GM19468 (cell line): ENCODE measurements around the gene SCUBE3.

Experiments
- ATAC-seq: cut with Tn5 transposase; IDR thresholded peaks from one replicate; pipeline ENCODE4 v1.9.1; 2021; ENCODE audit warnings: mild to moderate bottlenecking, moderate library complexity, moderate number of reproducible peaks; ENCODE audit not compliant: unreplicated experiment; ENCODE audit errors: extremely low read depth

Gene SCUBE3

DNA sequence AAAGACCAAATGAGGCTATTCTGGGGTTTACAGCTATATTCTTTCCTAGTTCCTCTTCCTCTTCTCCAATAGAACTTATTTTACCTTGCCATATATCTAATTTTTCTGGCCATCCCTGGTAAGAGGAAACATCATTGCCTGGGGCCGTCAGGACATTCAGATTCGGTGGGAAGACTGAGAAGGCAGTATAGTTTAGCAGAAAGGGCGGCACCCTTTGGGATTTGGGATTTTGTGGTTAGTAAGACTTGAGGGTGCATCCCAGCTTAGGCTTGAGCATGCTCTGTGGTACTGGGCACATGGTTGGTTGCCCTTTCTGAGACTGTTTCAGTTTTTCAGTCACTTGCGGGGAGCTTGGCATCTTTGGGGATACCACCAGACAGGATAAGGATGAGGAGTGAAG, 21.1 kb downstream of the SCUBE3 start:
- no peak for ATAC-seq

DNA sequence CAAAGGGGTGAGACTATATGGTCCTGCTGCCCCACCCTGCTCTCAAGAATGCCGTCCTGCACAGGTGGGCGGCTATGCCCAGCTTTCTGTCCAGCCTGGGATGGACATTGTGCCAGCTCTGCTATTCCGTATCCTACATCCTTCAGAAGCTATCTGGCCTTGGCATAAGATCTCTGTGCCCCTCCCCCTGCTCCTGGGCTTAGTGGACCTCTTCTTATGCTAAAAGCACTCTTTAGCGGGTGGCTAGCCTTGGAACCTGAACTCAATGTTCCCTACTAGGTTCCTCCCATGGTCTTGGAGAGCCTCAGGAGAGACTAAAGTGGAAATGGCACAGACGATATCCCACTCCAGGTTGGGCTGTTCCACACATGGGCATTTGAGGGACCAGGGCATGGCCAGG, 22.5 kb downstream of the SCUBE3 start:
- no peak for ATAC-seq

DNA sequence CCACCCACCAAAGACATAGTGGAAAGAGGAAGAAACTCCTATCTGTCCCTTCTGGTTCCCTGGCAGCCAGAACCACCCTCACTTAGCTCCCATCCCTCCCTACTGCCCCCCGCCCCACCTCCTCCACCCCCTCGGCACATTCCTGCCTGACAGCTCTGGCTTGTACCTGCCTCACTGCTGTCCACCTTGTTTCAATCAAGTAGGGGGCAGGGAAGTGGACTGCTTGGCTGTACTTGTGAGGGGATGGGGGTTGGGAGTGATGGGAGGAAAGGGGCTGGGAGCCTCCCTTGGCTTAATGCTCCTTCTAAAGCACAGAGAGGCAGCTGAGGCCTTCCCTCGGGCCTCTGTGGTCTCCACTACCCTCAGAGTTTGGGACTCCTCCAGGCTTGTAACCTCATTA, 23.7 kb downstream of the SCUBE3 start:
- ATAC-seq, result no peak

DNA sequence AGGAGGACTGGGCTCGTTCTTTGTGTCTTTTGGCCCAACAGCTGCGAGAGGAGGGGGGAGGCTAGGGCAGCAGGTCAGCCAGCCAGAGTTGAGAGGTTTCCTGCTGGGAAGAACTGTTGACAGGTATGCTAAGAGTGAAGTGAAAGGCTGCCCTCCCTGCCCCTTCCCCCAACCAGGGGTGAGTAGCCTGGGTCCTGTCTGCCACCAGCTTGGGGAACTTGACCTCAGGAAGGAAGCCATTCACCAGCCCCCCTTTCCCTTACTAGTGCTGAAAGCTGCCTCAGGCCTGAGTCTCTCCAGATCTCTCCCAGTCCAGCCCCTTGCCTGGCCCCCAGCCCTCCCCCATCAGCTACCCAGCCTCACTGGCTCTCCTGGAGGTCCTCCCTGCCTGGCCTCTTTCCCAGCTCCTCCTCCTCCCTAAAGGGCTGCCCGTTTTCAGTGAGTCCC, 25.1 kb downstream of the SCUBE3 start:
- no peak for ATAC-seq

DNA sequence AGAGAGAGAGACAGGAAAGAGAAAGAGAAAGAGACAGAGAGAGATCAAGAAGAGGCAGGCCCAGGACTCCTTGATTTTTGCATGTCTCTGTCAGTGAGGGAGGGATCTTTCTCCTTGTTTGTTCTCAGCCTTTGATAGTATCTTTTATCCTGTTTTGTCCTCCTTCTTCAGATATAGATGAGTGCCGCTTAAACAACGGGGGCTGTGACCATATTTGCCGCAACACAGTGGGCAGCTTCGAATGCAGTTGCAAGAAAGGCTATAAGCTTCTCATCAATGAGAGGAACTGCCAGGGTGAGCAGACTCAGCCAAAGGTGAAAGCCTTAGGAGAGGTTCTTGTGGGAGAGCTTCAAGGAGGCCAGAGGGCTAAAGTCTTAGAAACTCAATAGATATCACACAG, 25.8 kb downstream of the SCUBE3 start:
- no peak for ATAC-seq

DNA sequence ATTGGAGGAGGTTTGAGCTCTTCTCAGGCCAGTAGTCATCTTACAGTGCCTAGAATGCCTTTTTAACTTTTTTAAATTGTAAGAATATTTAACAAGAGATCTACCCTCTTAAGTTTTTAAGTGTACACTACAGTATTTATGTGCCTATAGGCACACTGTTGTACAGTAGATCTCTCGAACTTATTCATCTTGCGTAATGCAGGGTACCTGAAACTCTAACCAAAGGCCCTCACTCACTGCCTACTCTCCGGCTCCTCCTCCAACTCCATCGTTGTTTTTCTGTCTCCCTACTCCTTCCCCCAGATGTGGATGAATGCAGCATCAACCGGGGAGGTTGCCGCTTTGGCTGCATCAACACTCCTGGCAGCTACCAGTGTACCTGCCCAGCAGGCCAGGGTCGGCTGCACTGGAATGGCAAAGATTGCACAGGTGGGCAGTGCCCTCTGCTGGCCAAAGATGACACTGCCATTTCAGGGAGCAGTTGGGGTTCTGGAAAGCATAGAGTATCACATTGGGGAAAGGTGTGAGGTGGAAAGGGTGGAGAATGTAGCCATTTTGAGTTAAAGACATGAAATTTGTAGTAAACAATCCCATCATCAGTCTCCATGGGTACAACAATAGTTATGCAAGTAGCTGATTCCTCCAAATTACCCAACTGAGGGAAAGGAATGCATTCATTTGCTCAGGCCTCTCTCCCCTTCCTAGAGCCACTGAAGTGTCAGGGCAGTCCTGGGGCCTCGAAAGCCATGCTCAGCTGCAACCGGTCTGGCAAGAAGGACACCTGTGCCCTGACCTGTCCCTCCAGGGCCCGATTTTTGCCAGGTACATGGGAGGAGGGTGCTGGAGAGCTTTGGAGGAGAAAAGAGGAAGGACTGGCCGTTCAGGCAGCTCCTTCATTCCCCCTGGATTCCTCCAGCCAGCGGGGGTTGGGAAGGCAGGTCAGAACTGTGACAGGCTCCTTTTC, 27.4 kb downstream of the SCUBE3 start:
- no peak for ATAC-seq

DNA sequence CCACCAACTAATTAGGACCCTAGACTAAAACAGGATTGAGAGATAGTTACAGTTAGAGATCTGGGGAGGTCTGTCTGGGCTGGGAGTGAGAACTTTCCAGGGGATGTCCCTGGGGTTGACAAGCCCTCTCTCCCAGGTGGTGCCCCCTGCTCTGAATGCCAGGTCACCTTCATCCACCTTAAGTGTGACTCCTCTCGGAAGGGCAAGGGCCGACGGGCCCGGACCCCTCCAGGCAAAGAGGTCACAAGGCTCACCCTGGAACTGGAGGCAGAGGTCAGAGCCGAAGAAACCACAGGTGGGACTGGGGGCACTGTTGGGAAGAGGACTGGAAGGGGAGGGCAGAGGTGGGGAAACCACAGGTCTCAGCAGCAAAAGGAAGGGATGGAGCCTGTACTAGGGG, 28.7 kb downstream of the SCUBE3 start:
- ATAC-seq, result no peak

DNA sequence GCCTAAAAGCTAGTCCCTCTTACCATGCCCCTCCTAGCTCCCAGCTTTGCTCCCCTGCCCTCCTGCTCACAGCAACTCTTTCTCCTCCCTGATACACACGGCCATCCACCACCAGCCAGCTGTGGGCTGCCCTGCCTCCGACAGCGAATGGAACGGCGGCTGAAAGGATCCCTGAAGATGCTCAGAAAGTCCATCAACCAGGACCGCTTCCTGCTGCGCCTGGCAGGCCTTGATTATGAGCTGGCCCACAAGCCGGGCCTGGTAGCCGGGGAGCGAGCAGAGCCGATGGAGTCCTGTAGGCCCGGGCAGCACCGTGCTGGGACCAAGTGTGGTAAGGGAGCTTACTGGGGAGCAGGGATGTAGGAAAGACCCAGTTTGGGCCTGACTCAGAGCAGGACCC, 29.1 kb downstream of the SCUBE3 start:
- ATAC-seq, result no peak

DNA sequence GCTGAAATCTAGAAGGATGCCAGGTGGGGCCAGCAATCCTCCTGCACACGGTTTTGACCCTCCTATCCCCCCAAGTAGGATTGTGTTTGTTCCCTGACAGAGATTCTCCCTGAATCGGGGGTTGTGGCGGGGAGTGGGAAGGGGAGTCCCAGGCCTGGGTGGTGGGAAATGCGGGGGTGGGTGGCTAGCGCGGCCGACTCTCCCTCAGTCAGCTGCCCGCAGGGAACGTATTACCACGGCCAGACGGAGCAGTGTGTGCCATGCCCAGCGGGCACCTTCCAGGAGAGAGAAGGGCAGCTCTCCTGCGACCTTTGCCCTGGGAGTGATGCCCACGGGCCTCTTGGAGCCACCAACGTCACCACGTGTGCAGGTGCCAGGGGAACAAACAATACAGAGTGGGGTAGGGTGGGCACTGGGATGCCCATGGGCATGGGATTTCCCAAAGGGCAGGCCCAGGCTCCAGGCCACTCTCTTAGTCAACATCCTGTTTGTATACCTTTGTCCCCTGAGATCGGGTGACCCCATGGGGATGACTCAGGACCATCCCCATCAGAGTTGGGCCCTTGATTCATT, 29.7 kb downstream of the SCUBE3 start:
- ATAC-seq, result no peak

DNA sequence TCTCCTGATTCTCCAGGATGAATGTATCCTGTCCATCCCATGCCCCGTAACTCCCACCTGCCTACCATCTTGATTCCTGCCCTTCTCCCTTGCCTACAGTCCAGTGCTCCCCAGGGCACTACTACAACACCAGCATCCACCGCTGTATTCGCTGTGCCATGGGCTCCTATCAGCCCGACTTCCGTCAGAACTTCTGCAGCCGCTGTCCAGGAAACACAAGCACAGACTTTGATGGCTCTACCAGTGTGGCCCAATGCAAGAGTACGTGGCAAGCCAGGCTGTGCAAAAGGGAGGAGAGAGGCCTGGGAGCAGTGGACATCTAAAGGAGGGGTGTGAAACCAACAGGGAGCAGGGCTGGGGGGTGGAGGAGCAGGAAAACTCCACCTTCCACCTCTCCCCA, 30.8 kb downstream of the SCUBE3 start:
- ATAC-seq, result no peak

DNA sequence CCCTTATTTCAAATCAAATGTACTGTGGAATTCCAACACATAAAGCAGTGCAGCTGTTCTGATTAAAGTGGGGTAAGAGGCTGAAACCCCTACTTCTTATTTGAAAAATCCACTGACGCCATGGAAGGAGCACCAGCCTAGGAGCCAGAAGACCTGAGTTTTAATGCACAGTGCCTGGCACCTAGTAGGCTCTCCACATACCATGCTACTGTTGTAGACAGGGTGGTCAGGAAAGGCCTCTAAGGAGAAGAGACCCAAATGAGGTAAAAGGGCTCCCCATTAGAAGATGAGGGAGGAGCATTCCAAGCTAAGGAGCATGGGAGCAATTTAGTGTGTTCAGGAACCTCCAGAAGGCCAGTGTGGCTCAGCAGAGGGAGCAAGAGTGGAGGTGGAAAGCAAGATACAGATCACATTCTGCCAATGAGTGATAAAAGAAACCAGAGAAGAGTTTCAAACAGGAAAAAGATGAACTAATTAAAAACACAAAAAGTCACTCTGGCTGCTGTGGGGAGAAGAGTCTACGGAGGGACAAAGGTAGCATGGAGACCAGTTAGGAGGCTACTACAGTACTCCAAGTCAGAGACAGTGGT, 34.0 kb downstream of the SCUBE3 start:
- ATAC-seq, result no peak

DNA sequence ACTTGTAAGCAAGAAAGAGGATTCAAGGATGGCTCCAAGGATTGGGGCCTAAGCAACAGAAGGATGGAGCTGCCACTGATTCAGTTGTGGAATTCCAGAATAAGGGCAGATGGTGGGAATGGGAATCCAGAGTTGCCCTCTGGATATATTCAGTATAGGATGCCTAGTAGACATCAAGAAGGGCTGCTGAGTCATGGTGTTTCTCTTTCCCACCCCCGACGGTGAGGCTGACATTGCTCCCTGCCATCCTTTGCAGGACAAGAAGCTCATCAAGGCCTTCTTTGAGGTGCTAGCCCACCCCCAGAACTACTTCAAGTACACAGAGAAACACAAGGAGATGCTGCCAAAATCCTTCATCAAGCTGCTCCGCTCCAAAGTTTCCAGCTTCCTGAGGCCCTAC, 34.5 kb downstream of the SCUBE3 start:
- ATAC-seq, result no peak

DNA sequence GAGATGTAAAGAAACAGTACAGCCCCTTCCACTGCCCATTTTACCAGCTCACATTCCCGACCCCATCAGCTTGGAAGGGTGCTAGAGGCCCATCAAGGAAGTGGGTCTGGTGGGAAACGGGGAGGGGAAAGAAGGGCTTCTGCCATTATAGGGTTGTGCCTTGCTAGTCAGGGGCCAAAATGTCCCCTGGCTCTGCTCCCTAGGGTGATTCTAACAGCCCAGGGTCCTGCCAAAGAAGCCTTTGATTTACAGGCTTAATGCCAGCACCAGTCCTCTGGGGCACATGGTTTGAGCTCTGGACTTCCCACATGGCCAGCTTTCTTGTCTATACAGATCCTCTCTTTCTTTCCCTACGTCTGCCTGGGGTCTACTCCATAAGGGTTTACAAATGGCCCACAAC, 35.2 kb downstream of the SCUBE3 start:
- ATAC-seq, result no peak

DNA sequence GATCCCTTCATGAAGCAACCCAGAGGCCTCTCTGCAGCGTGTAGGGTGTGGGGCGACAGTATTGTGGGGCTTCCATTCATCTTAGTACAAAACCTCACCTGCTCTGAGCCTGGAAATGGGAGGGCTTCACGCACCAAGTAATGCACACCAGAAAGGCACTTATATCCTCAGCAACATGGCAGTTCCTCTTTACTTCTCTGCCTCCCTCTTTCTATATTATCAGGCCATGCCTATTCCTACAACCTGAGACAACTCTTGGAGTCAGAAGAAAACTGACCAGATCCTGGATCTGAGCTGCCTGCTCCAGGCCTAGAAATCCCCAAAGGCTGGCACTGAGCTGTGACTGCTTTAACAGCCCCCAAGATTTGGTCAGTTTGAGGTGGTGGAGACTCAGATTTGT, 38.2 kb downstream of the SCUBE3 start:
- no peak for ATAC-seq

DNA sequence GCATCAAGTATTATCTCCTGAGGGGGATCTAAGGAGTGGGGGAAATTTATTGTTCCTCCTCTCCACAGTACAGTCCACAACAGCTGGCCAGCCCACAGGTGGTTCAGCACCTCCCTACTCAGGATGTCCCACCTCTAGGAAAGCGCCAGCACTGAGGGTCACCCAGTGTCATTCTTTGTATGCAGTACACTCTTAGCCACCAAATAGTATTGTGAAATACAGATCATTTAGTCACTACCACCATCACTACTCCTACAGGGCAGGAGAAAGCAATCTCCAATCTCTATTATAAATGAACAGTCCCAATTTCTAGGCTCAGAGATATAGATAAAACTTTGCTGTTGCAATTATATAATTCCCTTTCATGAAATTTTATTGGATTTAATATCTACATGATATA, 39.5 kb downstream of the SCUBE3 start:
- ATAC-seq, result no peak

DNA sequence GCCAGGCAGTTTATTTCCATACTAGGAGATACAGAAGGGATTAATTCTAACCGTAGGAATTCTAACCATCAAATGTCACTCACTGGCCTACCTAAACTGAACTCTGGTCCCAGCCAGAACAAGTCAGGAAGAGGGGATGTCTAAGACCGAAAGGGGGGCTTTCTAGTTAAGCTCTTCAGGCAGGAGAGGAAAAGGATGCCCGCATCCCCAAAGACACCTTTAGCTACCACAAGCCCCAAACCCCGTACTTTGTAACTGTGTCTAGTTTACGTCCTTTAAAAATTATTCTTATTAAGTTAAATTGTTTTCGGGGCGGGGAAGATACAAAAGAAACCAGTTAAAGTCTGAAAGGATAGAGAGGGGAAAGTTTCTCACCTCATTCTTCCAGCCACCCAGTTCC, 44.6 kb downstream of the SCUBE3 start:
- ATAC-seq, result no peak

DNA sequence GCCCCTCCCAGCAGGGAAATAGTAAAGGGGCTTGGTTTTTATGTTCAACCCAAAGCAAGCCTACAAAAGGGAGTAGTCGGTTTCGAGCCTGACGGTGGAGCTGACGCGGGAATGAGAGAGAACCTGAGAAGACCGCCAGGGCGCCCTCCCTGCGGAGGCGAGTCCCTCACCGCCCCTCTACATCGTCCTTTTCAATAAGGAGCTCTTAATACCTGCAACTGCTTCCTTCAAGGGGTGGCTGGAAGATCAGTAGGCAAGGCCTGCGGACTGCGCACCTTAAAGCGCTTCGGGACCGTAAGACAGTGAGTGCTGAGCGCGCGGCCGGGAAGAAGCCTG, 45.1 kb downstream of the SCUBE3 start:
- no peak for ATAC-seq

DNA sequence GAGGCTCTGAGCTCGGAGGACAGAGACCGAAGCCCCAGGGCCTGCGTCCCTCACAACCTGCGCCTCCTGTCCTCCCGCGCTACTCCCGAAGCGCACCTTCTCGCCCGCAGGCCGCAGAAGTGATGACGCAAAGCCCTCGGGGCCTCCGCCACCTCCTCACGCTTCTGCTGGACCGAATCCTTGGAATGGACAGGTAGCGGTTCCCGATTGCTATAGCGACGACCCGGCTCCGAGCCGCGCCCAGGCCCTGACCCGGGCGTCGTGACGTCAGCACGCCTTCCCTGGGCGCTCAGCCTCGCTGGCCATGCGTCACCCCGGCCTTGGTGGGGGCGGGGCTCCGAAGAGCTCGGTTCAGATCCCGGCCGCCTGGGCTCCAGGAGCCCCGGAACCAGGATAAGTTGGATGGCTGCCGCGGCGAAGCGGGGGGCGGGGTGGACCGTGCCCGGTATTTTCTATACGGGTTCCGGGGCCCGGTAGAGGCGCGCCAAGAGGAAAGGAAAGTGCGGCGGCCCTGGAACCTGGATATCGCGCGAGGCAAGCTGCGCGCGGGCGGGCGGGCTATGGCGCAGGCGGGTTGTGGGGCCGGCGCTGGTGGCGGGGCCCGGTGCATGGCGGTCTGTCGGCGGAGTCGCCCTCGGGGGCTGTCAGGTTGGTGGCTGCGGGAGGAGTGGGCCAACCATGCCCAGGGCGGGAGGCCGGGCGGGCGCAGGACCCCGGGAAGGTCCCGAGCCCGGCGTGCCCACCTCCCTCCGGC, 45.6 kb downstream of the SCUBE3 start, which contains the start of gene ZNF76:
Gene ZNF76, plus strand, starts transcription at position 542 of the 754 bp plus-strand sequence. CDS start 21,417 bp downstream, outside the sequence.
- ATAC-seq, result peak; percentile 66

DNA sequence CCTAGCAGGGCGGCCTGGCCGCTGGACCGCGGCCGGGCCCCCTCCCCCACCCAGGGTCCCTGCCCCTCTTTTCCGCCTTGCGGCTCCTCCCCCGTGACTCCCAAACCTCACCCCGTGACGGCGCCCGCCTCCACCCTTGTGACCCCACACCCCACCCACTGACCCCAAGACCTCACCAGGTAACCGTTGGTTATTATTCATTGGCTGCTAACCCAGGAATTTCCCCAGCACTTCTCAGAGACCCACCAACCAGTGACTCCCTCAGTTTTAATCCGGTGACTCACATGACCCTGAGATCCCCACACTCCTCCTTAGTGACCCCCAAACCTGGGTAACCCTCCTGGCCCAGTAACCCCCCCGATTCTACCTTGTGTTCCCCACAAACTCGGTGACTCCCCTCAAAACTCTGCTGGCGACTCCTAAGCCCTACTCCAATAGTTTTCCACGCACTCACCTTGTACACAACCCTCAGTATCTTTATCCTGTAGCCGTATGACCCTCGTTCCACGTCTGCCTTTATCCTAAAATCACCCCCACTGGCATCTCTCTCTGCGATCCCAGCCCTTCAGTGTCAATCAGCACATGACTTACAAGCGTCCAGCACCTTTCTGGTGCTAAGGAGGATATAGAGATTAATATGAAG, 46.3 kb downstream of the SCUBE3 start:
- ATAC-seq, result no peak
